ENCODE data around the gene ZNF273. TPM values are rescaled to one million over a fixed set of nuclear protein-coding genes. Genes with fewer than 3 reads are reported as not detected.

The ZNF273 gene
- total RNA-seq, 2 experiments from 2014 or later, result 12.5 to 13.3 TPM

DNA sequence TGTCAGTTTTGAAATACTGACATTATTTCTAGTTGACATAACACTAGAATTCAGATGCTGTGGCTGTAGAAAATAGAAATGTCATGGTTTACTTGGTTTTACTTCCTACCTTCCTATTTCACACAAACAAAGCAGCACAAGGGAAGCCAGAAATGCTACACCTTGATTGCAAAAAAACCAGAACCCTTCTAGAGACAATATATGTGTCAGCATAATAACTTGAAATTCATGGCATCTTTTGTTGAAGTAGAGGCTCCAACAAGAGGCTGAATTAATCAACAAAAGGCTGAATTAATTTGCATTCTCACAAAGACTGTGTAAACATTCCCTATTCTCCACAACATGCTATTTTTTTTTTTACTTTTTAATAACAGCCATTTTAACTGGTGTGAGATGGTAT is 62.5 kb downstream of the ZNF273 start:
- Mint-ChIP-seq H3K4me1 (no peaks in the 10 kb centered on the region), H3K9me3 (ENCODE audit: low read depth) (peaks cover 23% of the 10 kb centered on the region), H3K27me3 (no peaks in the 10 kb centered on the region), H3K4me3 (no peak overlapping the region), H3K36me3 (ENCODE audit: low read depth) (peaks cover 4% of the 10 kb centered on the region), H3K27ac (no peak overlapping the region)
- DNase-seq, result no peak
- CTCF ChIA-PET, result no interaction called here
- no peak for ATAC-seq
- POLR2A ChIA-PET, result no interaction called here
- intact Hi-C loops (cut with DNase I, micrococcal nuclease), result no loop called here

DNA sequence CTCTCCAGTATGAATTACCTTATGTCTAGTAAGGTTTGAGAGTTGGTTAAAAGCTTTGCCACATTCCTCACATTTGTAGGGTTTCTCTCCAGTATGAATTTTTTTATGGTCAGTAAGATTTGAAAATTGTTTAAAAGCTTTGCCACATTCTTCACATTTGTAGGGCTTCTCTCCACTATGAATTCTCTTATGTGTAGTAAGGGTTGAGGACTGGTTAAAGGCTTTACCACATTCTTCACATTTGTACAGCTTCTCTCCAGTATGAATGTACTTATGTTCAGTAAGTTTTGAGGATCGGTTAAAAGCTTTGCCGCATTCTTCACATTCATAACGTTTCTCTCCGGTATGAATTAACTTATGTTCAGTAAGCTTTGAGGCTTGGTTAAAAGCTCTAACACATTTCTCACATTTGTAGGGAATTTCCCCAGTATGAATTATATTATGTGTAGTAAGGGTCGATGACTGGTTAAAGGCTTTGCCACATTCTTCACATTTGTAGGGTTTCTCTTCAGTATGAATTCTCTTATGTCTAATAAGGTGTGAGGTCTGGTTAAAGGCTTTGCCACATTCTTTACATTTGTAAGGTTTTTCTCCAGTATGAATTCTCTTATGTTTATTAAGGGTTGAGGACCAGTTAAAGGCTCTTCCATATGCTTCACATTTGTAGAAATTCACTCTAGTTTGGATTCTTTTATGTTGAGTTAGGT is 75.6 kb downstream of the ZNF273 start:
- CTCF ChIA-PET, result no interaction called here
- POLR2A ChIA-PET, result interaction anchor here (0.8 kb wide), 1 partner anchor 28 kb away, joined by 3 read pairs; no protein-coding TSS in a partner anchor
- Mint-ChIP-seq H3K36me3 (ENCODE audit: low read depth) (peaks cover 57% of the 10 kb centered on the region), H3K27me3 (no peaks in the 10 kb centered on the region), H3K4me3 (no peak overlapping the region), H3K4me1 (no peaks in the 10 kb centered on the region), H3K27ac (no peak overlapping the region), H3K9me3 (ENCODE audit: low read depth) (peaks cover 57% of the 10 kb centered on the region)
- intact Hi-C loops (cut with DNase I, micrococcal nuclease), result loop anchor here in 1 of 2 experiments (5.0 kb wide), 1 partner anchor 51 kb away; no protein-coding TSS in a partner anchor
- ATAC-seq (no peak), DNase-seq (no peak)

Other genes starting within 250 kb of the ZNF273 start
- 10 to 100 TPM; 16.5 to 19.7 TPM for gene ZNF107, start 237.1 kb upstream of the ZNF273 start, total RNA-seq
- gene ZNF138, start 108.8 kb upstream of the ZNF273 start, total RNA-seq, result 10 to 100 TPM; 12.0 to 19.6 TPM
- 1 to 10 TPM; 3.5 to 6.2 TPM for gene ZNF117, start 87.8 kb downstream of the ZNF273 start, total RNA-seq
- gene ERV3-1, start 103.4 kb downstream of the ZNF273 start, total RNA-seq, result 1 to 10 TPM; 6.3 to 8.9 TPM